SK-N-DZ (cell line): ENCODE results near the gene CRYGC.

ENCODE experiments used
- DNase-seq: peaks from one replicate; pipeline ENCODE4 v3.0.0-alpha.2; 2015; ENCODE audit warnings: low spot score

The CRYGC gene

GRCh38 chr2:208097313-208097712 is 32.3 kb downstream of the CRYGC start:
- DNase-seq = no peak

- DNase-seq = no peak
Measured at GRCh38 chr2:208096080-208096479, 33.5 kb downstream of the CRYGC start.

DNA sequence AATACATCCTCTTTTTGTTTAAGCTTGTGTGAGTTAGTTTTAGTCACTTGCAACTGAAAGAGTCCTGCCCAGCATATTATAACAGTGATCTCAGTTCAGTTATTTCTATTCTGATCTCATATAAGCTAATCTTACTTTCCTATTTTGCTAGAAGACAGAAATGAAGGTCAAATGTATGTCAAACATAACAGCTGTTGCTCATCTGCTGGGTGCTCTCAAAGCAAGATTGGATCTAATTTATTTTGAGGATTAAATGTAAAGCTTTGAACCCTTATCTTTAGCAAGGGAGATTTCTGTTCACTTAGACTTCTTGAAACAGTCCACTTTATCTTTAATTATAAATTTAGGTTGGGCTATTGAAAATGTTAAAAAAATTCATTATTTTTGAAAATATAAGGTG is 36.5 kb downstream of the CRYGC start:
- no peak for DNase-seq

- no peak for DNase-seq
Measured at GRCh38 chr2:208092093-208092832, 37.4 kb downstream of the CRYGC start.

DNA sequence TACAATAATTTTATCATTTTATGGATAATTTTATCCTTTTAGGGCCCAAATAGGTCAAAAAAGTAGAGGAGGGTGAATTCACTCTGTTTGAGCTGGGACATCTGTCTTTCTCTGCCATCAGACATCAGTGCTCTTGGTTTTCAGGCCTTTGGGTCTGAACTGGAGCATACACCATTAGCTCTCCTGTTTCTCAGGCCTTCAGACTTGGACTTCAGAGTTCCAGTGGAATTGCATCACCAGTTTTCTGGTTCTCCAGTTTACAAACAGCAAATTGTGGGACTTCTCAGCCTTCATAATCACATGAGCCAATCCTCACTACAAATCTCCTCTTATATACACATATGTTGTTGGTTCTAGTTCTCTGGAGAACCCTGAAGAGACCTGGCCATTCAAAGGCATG is 39.2 kb downstream of the CRYGC start:
- DNase-seq = no peak

DNA sequence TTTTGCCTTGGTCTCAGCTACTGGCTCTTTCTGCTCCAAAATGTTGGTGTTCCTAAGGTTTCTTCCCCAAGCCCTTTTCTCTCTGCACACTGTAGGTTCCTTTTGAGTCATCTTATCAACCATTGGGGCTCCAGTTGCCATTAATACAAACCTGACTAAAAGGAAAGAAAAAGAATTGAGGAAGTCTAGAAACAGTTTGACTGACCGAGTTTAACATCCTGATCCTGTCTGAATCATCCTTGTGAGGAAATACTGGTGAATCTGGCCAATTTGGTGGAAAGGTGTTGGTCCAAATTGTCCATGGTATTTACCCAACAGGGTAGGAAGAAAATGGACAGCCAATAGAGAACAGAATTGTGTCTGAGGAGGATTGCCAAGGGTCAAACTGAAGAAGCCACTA is 43.6 kb downstream of the CRYGC start:
- DNase-seq = no peak

- no peak for DNase-seq
Measured at GRCh38 chr2:208083807-208084206, 45.8 kb downstream of the CRYGC start.
